A549 (cell line): ENCODE measurements around the gene VSIR.

Experiments used
- CEBPB ChIP-seq, 2 experiments: fragments of >200 bp in 1 of 2; sonication (Bioruptor Twin) in 1 of 2; formaldehyde crosslinking in 1 of 2; IDR thresholded peaks; 2 replicates each; pipeline ENCODE4 v1.6.1; 2012 to 2016
- CTCF ChIP-seq: fragments of >200 bp; sonication (Bioruptor Twin); formaldehyde crosslinking; IDR thresholded peaks from 3 replicates; pipeline ENCODE4 v1.5.1; 2016
- EHF ChIP-seq: fragments of 250-450 bp; sonication (Bioruptor Pico); IDR thresholded peaks from 2 replicates; pipeline ENCODE4 v1.5.0; 2020; ENCODE audit warnings: mild to moderate bottlenecking
- EP300 ChIP-seq, 2 experiments: fragments of >200 bp; sonication (Bioruptor Twin); formaldehyde crosslinking; IDR thresholded peaks; 2 replicates in 1 of 2; 3 replicates in 1 of 2; pipeline ENCODE4 v1.6.1; 2016 to 2017
- MAFK ChIP-seq: fragments of 450-650 bp; IDR thresholded peaks from 2 replicates; pipeline ENCODE4 v1.6.1; 2014; ENCODE audit not compliant: partially characterized antibody
- POLR2A ChIP-seq: IDR thresholded peaks from 2 replicates; pipeline ENCODE4 v1.6.1; 2012; ENCODE audit warnings: mild to moderate bottlenecking, low read length

- no peak for TF ChIP-seq POLR2A
- no peak for TF ChIP-seq CEBPB (IDR thresholded peaks at IDR 0.05)
- no peak for TF ChIP-seq CTCF
- TF ChIP-seq MAFK: no peak
- no peak for TF ChIP-seq EHF (CRISPR knock-in tag)
- no peak for TF ChIP-seq EP300 (IDR thresholded peaks at IDR 0.05)
Measured at GRCh38 chr10:71743089-71743838, 30.1 kb downstream of the VSIR start.
